ENCODE results near the gene KHDC4. TPM values are rescaled to one million over a fixed set of nuclear protein-coding genes. Genes with fewer than 3 reads are reported as not detected.

KHDC4 gene
- total RNA-seq, 2 experiments from 2014 or later, result 56.6 to 60.8 TPM

DNA sequence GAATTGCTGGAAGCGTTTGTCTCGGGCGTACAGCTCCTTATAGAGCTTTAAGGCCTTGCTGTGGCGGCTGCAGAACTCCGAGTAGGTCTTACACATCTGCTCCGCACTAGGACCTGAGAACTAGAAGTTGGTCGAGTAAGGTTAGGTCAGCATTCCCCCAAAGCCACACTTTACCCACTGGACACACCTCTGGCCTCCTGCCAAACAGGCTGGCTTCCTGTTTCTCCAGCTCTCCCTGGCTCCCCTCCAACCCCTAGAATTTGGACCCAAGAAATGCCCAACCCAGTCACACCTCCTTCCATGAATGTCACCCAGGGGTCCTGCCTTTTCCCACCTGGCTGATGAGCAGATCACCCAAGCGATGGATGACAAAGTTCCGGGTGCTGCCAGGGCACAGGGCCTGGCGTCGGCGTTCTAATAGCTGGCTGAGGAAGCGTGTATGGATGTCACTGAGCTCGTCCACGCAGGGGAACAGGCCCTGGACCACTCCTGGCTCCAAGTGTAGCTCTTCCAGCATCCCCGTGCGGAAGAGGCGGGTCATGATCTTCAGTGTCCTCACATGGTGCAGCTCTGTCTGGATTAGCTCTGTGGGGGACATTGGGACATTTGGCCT lies 28.5 kb upstream of the KHDC4 start:
- H3K4me1 Mint-ChIP-seq (ENCODE audit: low read depth), result peaks cover 10% of the 10 kb centered on the region
- DNase-seq (no peak), ATAC-seq (ENCODE audit: poor library complexity) (no peak)
- H3K9me3 Mint-ChIP-seq, result no peaks in the 10 kb centered on the region
- H3K36me3 Mint-ChIP-seq (ENCODE audit: low read depth), result peaks cover 83% of the 10 kb centered on the region
- no peak overlapping the region for H3K4me3 Mint-ChIP-seq
- H3K27me3 Mint-ChIP-seq, result no peaks in the 10 kb centered on the region
- H3K27ac ChIP-seq (ENCODE audit: low read depth in 1 of 2, low read length in 2 of 2), result peak overlapping the region in 1 of 2 donors; percentile 35
- no peaks in the 10 kb centered on the region for H3K27me3 ChIP-seq (ENCODE audit: control insufficient read depth in 1 of 2, insufficient read depth in 2 of 2, low read length in 2 of 2)
- H3K4me3 ChIP-seq (ENCODE audit: low read length), result no peak overlapping the region
- intact Hi-C loops (cut with DNase I, micrococcal nuclease), result no loop called here
- ChIA-PET POLR2A (interaction anchor here (1.7 to 2.2 kb wide), 2 partner anchors 15 to 24 kb away, joined by 4 to 20 read pairs; partner anchors contain the start of gene ARHGEF2), CTCF (interaction anchor here (1.0 kb wide), 1 partner anchor 14 kb away, joined by 3 read pairs; no protein-coding TSS in a partner anchor)
- peaks cover 97% of the 10 kb centered on the region for H3K36me3 ChIP-seq (ENCODE audit: insufficient read depth, low read length)
- H3K9me3 ChIP-seq (ENCODE audit: control insufficient read depth in 1 of 2, insufficient read depth in 1 of 2, low read length in 2 of 2), result no peaks in the 10 kb centered on the region
- peaks cover 43% of the 10 kb centered on the region for H3K4me1 ChIP-seq (ENCODE audit: insufficient read depth, low read length)
- TF ChIP-seq, protein P1, sequence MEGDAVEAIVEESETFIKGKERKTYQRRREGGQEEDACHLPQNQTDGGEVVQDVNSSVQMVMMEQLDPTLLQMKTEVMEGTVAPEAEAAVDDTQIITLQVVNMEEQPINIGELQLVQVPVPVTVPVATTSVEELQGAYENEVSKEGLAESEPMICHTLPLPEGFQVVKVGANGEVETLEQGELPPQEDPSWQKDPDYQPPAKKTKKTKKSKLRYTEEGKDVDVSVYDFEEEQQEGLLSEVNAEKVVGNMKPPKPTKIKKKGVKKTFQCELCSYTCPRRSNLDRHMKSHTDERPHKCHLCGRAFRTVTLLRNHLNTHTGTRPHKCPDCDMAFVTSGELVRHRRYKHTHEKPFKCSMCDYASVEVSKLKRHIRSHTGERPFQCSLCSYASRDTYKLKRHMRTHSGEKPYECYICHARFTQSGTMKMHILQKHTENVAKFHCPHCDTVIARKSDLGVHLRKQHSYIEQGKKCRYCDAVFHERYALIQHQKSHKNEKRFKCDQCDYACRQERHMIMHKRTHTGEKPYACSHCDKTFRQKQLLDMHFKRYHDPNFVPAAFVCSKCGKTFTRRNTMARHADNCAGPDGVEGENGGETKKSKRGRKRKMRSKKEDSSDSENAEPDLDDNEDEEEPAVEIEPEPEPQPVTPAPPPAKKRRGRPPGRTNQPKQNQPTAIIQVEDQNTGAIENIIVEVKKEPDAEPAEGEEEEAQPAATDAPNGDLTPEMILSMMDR (IDR thresholded peaks at IDR 0.05), result no peak
- peak overlapping the region; percentile 63 for H3K27ac Mint-ChIP-seq

DNA sequence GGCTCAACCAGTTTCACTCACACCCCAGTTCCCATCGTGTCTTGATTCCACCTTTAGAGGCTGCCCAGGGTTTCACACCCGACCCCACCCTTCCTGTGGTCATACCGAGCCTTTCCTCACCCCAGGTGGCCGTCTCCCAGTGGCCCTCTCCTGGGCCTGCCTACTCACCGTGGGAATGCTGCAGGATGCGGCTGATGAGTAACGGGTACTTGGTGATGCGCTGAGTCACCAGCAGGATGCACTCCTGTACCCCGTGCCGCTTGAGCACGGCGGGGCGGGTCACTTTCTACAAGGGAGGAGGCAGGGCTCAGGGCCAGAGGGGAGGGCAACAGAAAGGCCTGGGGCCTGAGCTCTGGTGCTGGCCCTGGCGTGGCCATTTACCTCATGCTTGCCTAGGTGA lies 27.7 kb upstream of the KHDC4 start:
- Mint-ChIP-seq H3K27me3 (no peaks in the 10 kb centered on the region), H3K9me3 (no peaks in the 10 kb centered on the region), H3K36me3 (ENCODE audit: low read depth) (peaks cover 83% of the 10 kb centered on the region), H3K4me3 (no peak overlapping the region), H3K27ac (peak overlapping the region; percentile 63), H3K4me1 (ENCODE audit: low read depth) (peaks cover 2% of the 10 kb centered on the region)
- ATAC-seq (ENCODE audit: poor library complexity) (peak; percentile 49), DNase-seq (peak in 4 of 14 experiments; percentile 31 to 69 (median 50))
- no peaks in the 10 kb centered on the region for H3K27me3 ChIP-seq (ENCODE audit: control insufficient read depth in 1 of 2, insufficient read depth in 2 of 2, low read length in 2 of 2)
- ChIA-PET POLR2A (interaction anchor here (2.2 kb wide), 1 partner anchor 16 kb away, joined by 20 read pairs; the partner anchor contains the start of gene ARHGEF2), CTCF (interaction anchor here (1.0 kb wide), 1 partner anchor 15 kb away, joined by 3 read pairs; no protein-coding TSS in a partner anchor)
- H3K27ac ChIP-seq (ENCODE audit: low read depth in 1 of 2, low read length in 2 of 2), result peak overlapping the region; percentile 34 to 39
- H3K4me3 ChIP-seq (ENCODE audit: low read length), result no peak overlapping the region
- no peaks in the 10 kb centered on the region for H3K9me3 ChIP-seq (ENCODE audit: control insufficient read depth in 1 of 2, insufficient read depth in 1 of 2, low read length in 2 of 2)
- intact Hi-C loops (cut with DNase I, micrococcal nuclease), result no loop called here
- TF ChIP-seq, protein P1 (IDR thresholded peaks at IDR 0.05), result no peak
- H3K4me1 ChIP-seq (ENCODE audit: insufficient read depth, low read length), result peaks cover 35% of the 10 kb centered on the region
- peaks cover 97% of the 10 kb centered on the region for H3K36me3 ChIP-seq (ENCODE audit: insufficient read depth, low read length)

DNA sequence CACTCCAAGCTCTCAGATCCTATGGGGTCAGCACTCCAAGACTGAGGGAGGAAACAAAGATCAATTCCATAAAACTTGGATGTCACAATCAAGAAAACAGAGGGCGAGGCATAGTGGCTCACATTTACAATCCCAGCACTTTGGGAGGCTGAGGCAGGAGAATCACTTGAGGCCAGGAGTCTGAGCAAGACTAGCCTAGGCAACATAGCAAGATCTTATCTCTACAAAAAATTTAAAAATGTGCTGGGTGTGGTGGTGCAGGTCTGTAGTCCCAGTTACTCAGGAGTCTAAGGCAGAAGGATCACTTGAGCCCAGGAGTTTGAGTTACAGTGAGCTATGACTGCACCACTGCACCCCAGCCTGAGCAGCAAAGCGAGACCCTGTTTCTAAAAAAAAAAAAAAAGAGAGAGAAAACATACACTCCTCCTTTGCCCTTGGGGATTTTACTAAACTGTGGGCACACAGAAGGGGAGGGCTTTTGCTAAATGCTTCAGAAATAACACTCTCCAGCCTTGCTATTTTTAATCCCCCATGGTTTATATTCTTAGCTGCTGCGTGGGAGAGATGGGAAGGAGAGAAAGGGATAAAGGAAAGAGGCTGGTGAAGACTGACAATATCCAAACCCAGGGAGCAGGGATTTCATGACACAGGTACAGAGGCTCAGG lies 26.0 kb upstream of the KHDC4 start:
- Histone ChIP-seq H3K4me3 (ENCODE audit: low read length) (no peak overlapping the region), H3K9me3 (ENCODE audit: control insufficient read depth in 1 of 2, insufficient read depth in 1 of 2, low read length in 2 of 2) (no peaks in the 10 kb centered on the region), H3K27ac (ENCODE audit: low read depth in 1 of 2, low read length in 2 of 2) (peak overlapping the region in 1 of 2 donors; percentile 21), H3K4me1 (ENCODE audit: insufficient read depth, low read length) (peaks cover 22% of the 10 kb centered on the region), H3K36me3 (ENCODE audit: insufficient read depth, low read length) (peaks cover 96% of the 10 kb centered on the region), H3K27me3 (ENCODE audit: control insufficient read depth in 1 of 2, insufficient read depth in 2 of 2, low read length in 2 of 2) (no peaks in the 10 kb centered on the region)
- TF ChIP-seq, protein P1 (IDR thresholded peaks at IDR 0.05), result no peak
- no peak for DNase-seq
- peaks cover 78% of the 10 kb centered on the region for H3K36me3 Mint-ChIP-seq (ENCODE audit: low read depth)
- H3K4me3 Mint-ChIP-seq, result no peak overlapping the region
- H3K27ac Mint-ChIP-seq, result peak overlapping the region; percentile 63
- H3K9me3 Mint-ChIP-seq, result no peaks in the 10 kb centered on the region
- intact Hi-C loops (cut with DNase I, micrococcal nuclease), result no loop called here
- no peak for ATAC-seq (ENCODE audit: poor library complexity)
- ChIA-PET POLR2A (interaction anchor here (1.3 to 2.3 kb wide), 3 partner anchors 14 to 29 kb away, joined by 4 to 14 read pairs (median 6); partner anchors contain the start of gene ARHGEF2), CTCF (no interaction called here)
- no peaks in the 10 kb centered on the region for H3K4me1 Mint-ChIP-seq (ENCODE audit: low read depth)
- no peaks in the 10 kb centered on the region for H3K27me3 Mint-ChIP-seq
